IPS-20b (cell line): ENCODE results near the gene DNAH7.

Source experiments
- H3K27ac ChIP-seq: one replicate; pipeline ENCODE4 v1.5.1; 2013; ENCODE audit warnings: low read length
- H3K27me3 ChIP-seq: 2 replicates; pipeline ENCODE4 v1.6.1; 2013; ENCODE audit warnings: mild to moderate bottlenecking, low read length, inconsistent platforms; ENCODE audit not compliant: insufficient read depth
- H3K36me3 ChIP-seq: 2 replicates; pipeline ENCODE4 v1.6.1; 2013; ENCODE audit warnings: low read depth, mild to moderate bottlenecking, inconsistent platforms, low read length, moderate library complexity; ENCODE audit not compliant: insufficient read depth
- H3K4me1 ChIP-seq: 2 replicates; pipeline ENCODE4 v1.6.1; 2013; ENCODE audit warnings: mild to moderate bottlenecking, control low read depth, inconsistent platforms, low read length, moderate library complexity; ENCODE audit not compliant: insufficient read depth
- H3K4me3 ChIP-seq: 2 replicates; pipeline ENCODE4 v1.5.1; 2013; ENCODE audit warnings: mild to moderate bottlenecking, low read length, inconsistent platforms
- H3K9ac ChIP-seq: 2 replicates; pipeline ENCODE4 v1.6.1; 2013; ENCODE audit warnings: low read depth, mild to moderate bottlenecking, inconsistent platforms, low read length, moderate library complexity
- H3K9me3 ChIP-seq: 2 replicates; pipeline ENCODE4 v1.6.1; 2013; ENCODE audit warnings: mild to moderate bottlenecking, low read depth, low read length, inconsistent platforms; ENCODE audit not compliant: insufficient read depth

DNAH7 gene

GRCh38 chr2:195779491-195779890 is 289.1 kb downstream of the DNAH7 start:
- no peaks in the 10 kb centered on the region; the same call in 1 of the 2 replicates for H3K4me1 ChIP-seq
- H3K27me3 ChIP-seq: no peaks in the 10 kb centered on the region
- no peaks in the 10 kb centered on the region for H3K9me3 ChIP-seq
- no peak overlapping the region for H3K4me3 ChIP-seq
- no peak overlapping the region for H3K9ac ChIP-seq
- H3K27ac ChIP-seq: no peak overlapping the region
- no peaks in the 10 kb centered on the region for H3K36me3 ChIP-seq

- Histone ChIP-seq H3K27me3 (no peaks in the 10 kb centered on the region), H3K27ac (no peak overlapping the region), H3K9ac (no peak overlapping the region), H3K4me3 (no peak overlapping the region), H3K36me3 (no peaks in the 10 kb centered on the region), H3K9me3 (no peaks in the 10 kb centered on the region), H3K4me1 (no peaks in the 10 kb centered on the region)
These were observed 298.7 kb downstream of the DNAH7 start for GRCh38 chr2:195769975-195770374.

GRCh38 chr2:195768431-195768830 is 300.2 kb downstream of the DNAH7 start:
- no peak overlapping the region for H3K4me3 ChIP-seq
- H3K36me3 ChIP-seq: no peaks in the 10 kb centered on the region
- H3K4me1 ChIP-seq: no peaks in the 10 kb centered on the region
- no peaks in the 10 kb centered on the region for H3K27me3 ChIP-seq
- H3K9me3 ChIP-seq: no peaks in the 10 kb centered on the region; the same call in 1 of the 2 replicates
- no peak overlapping the region for H3K27ac ChIP-seq
- H3K9ac ChIP-seq: no peak overlapping the region

- H3K27ac ChIP-seq: no peak overlapping the region
These were observed 301.9 kb downstream of the DNAH7 start for GRCh38 chr2:195766691-195767090.

GRCh38 chr2:195763866-195764265 is 304.8 kb downstream of the DNAH7 start:
- no peaks in the 10 kb centered on the region for H3K4me1 ChIP-seq
- no peak overlapping the region for H3K9ac ChIP-seq
- H3K27ac ChIP-seq: no peak overlapping the region
- no peaks in the 10 kb centered on the region; the same call in 1 of the 2 replicates for H3K9me3 ChIP-seq
- no peak overlapping the region for H3K4me3 ChIP-seq
- no peaks in the 10 kb centered on the region for H3K27me3 ChIP-seq
- H3K36me3 ChIP-seq: no peaks in the 10 kb centered on the region

More at GRCh38 chr2:195766691-195767090, 301.9 kb downstream of the DNAH7 start:
- H3K9ac ChIP-seq: no peak overlapping the region
- no peaks in the 10 kb centered on the region for H3K27me3 ChIP-seq
- H3K9me3 ChIP-seq: no peaks in the 10 kb centered on the region; the same call in 1 of the 2 replicates
- H3K4me1 ChIP-seq: no peaks in the 10 kb centered on the region
- no peaks in the 10 kb centered on the region for H3K36me3 ChIP-seq
- no peak overlapping the region for H3K4me3 ChIP-seq

GRCh38 chr2:195759877-195760276 is 308.8 kb downstream of the DNAH7 start:
- no peaks in the 10 kb centered on the region for H3K27me3 ChIP-seq
- no peaks in the 10 kb centered on the region; the same call in 1 of the 2 replicates for H3K9me3 ChIP-seq
- H3K4me1 ChIP-seq: peaks cover 4% of the 10 kb centered on the region; the same call in 1 of the 2 replicates
- no peak overlapping the region for H3K9ac ChIP-seq
- no peak overlapping the region for H3K27ac ChIP-seq
- no peak overlapping the region for H3K4me3 ChIP-seq
- H3K36me3 ChIP-seq: no peaks in the 10 kb centered on the region

- peaks cover 4% of the 10 kb centered on the region; the same call in 1 of the 2 replicates for H3K4me1 ChIP-seq
- H3K4me3 ChIP-seq: no peak overlapping the region
- H3K27me3 ChIP-seq: no peaks in the 10 kb centered on the region
- no peaks in the 10 kb centered on the region for H3K36me3 ChIP-seq
- H3K27ac ChIP-seq: no peak overlapping the region
- no peak overlapping the region for H3K9ac ChIP-seq
- H3K9me3 ChIP-seq: no peaks in the 10 kb centered on the region
These were observed 309.8 kb downstream of the DNAH7 start for GRCh38 chr2:195758846-195759245.

- Histone ChIP-seq H3K36me3 (no peaks in the 10 kb centered on the region), H3K9me3 (no peaks in the 10 kb centered on the region), H3K27ac (no peak overlapping the region), H3K4me1 (peaks cover 4% of the 10 kb centered on the region; the same call in 1 of the 2 replicates), H3K9ac (no peak overlapping the region), H3K27me3 (no peaks in the 10 kb centered on the region), H3K4me3 (no peak overlapping the region)
These were observed 312.3 kb downstream of the DNAH7 start for GRCh38 chr2:195756218-195756942.

- Histone ChIP-seq H3K4me3 (no peak overlapping the region), H3K27me3 (no peaks in the 10 kb centered on the region), H3K9me3 (peaks cover 21% of the 10 kb centered on the region), H3K4me1 (no peaks in the 10 kb centered on the region), H3K36me3 (peaks cover 59% of the 10 kb centered on the region), H3K27ac (no peak overlapping the region), H3K9ac (no peak overlapping the region)
These were observed 327.4 kb downstream of the DNAH7 start for GRCh38 chr2:195741191-195741590.

- Histone ChIP-seq H3K4me1 (no peaks in the 10 kb centered on the region), H3K36me3 (peaks cover 73% of the 10 kb centered on the region), H3K9ac (no peak overlapping the region), H3K4me3 (no peak overlapping the region), H3K27me3 (no peaks in the 10 kb centered on the region), H3K9me3 (peaks cover 8% of the 10 kb centered on the region), H3K27ac (no peak overlapping the region)
These were observed 330.9 kb downstream of the DNAH7 start for GRCh38 chr2:195737511-195738325.

- no peaks in the 10 kb centered on the region for H3K4me1 ChIP-seq
- peaks cover 75% of the 10 kb centered on the region for H3K36me3 ChIP-seq
- no peak overlapping the region for H3K4me3 ChIP-seq
- H3K27ac ChIP-seq: no peak overlapping the region
- H3K9ac ChIP-seq: no peak overlapping the region
- H3K27me3 ChIP-seq: no peaks in the 10 kb centered on the region
- H3K9me3 ChIP-seq: no peaks in the 10 kb centered on the region
These were observed 333.3 kb downstream of the DNAH7 start for GRCh38 chr2:195735347-195735746.

GRCh38 chr2:195734931-195735330 is 333.7 kb downstream of the DNAH7 start:
- Histone ChIP-seq H3K27ac (no peak overlapping the region), H3K27me3 (no peaks in the 10 kb centered on the region), H3K9me3 (no peaks in the 10 kb centered on the region), H3K4me1 (no peaks in the 10 kb centered on the region), H3K4me3 (no peak overlapping the region), H3K36me3 (peaks cover 75% of the 10 kb centered on the region), H3K9ac (no peak overlapping the region)
